Spleen (tissue), 11 donors: Measurements from ENCODE around the gene CTNNA2. TPM values are rescaled to one million over a fixed set of nuclear protein-coding genes. Genes with fewer than 3 reads are reported as not detected.

ENCODE experiments used
- DNase-seq: peaks from one replicate; pipeline ENCODE4 v3.0.0-alpha.2; 2020
- H3K27ac ChIP-seq, 8 donors: fragments of 200-600 bp; sonication (generic) in 7 of 8; 1 replicate in 4 of 8; 2 replicates in 4 of 8; pipeline versions ENCODE4 v1.5.0 to v1.8.0; 2016 to 2021; ENCODE audit warnings: inconsistent platforms in 4 of 8, mild to moderate bottlenecking in 4 of 8, moderate library complexity in 1 of 8
- H3K27me3 ChIP-seq, 7 donors: fragments of 200-600 bp; sonication (generic) in 6 of 7; replicated peaks in 1 of 7; 1 replicate in 4 of 7; 2 replicates in 3 of 7; pipeline versions ENCODE4 v1.5.0 to v1.8.0; 2016 to 2021; ENCODE audit warnings: inconsistent platforms in 3 of 7, mild to moderate bottlenecking in 1 of 7
- H3K36me3 ChIP-seq, 6 donors: fragments of 200-600 bp; sonication (generic) in 5 of 6; 1 replicate in 4 of 6; 2 replicates in 2 of 6; pipeline versions ENCODE4 v1.5.0 to v1.8.0; 2016 to 2021; ENCODE audit warnings: inconsistent platforms in 2 of 6
- H3K4me1 ChIP-seq, 6 donors: fragments of 200-600 bp; sonication (generic) in 5 of 6; 1 replicate in 3 of 6; 2 replicates in 3 of 6; pipeline versions ENCODE4 v1.5.0 to v1.8.0; 2016 to 2021; ENCODE audit warnings: inconsistent platforms in 3 of 6
- H3K4me3 ChIP-seq, 8 donors: fragments of 200-600 bp; sonication (generic) in 7 of 8; 1 replicate in 4 of 8; 2 replicates in 4 of 8; pipeline versions ENCODE4 v1.5.0 to v1.8.0; 2016 to 2021; ENCODE audit warnings: inconsistent platforms in 4 of 8, mild to moderate bottlenecking in 4 of 8, moderate library complexity in 2 of 8
- H3K9me3 ChIP-seq, 8 donors: fragments of 200-600 bp; sonication (generic) in 7 of 8; 1 replicate in 4 of 8; 2 replicates in 4 of 8; pipeline versions ENCODE4 v1.5.0 to v1.8.0; 2016 to 2021; ENCODE audit warnings: inconsistent platforms in 4 of 8
- POLR2A ChIP-seq, 3 donors: fragments of 450-650 bp; IDR thresholded peaks; one replicate each; pipeline ENCODE4 v1.5.1; 2017; ENCODE audit warnings: antibody characterized with exemption in 3 of 3, mild to moderate bottlenecking in 1 of 3
- POLR2AphosphoS5 ChIP-seq, 3 donors: sonication (generic); formaldehyde crosslinking; IDR thresholded peaks; one replicate each; pipeline ENCODE4 v1.5.1; 2017; ENCODE audit warnings: antibody characterized with exemption in 3 of 3
- WGBS, 5 donors: extraction: QIAGEN DNeasy Blood & Tissue Kit in 3 of 5; methylation state at CpG; one replicate each; pipeline versions ENCODE4 v1.1.5 to v1.1.7; 2013 to 2018; 5-methylcytosine and 5-hydroxymethylcytosine counted together
- intact Hi-C: fragments of 100-400 bp; cut with DNase I; formaldehyde crosslinking; loops from one replicate; pipeline ENCODE4 v1.15.0; 2023; ENCODE audit warnings: low total_unique reads
- polyA plus RNA-seq, 3 donors: library from polyadenylated mRNA; stranded (reverse); fragments of 200-250 nt; gene quantifications; one replicate each; pipeline ENCODE4 v1.2.1, GENCODE V29; 2013
- total RNA-seq, 7 donors: library from RNA; depleted of rRNA in 3 of 7; stranded (reverse); fragments of >200 nt in 3 of 7; fragmentation: NEBNext Ultra II Directional in 4 of 7; extraction: Animal tissue kit (Norgen Biotek cat#: 25700) in 4 of 7; gene quantifications; one replicate each; pipeline versions ENCODE4 v1.1.0 to v1.2.1, GENCODE V29; 2016 to 2021
- TF ChIP-seq, protein P1 (sequence below), 11 experiments: fragments of 200-600 bp in 7 of 11; fragments of 450-650 bp in 4 of 11; sonication (generic) in 4 of 11; IDR thresholded peaks in 8 of 11; conservative IDR thresholded peaks in 3 of 11; 1 replicate in 7 of 11; 2 replicates in 4 of 11; pipeline versions ENCODE4 v1.4.0 to v1.8.0; 2016 to 2021; ENCODE audit warnings: antibody characterized with exemption in 11 of 11, inconsistent platforms in 4 of 11, mild to moderate bottlenecking in 1 of 11
- donor health status: healthy with polysubstance abuse.
- donor health status: DM: no; HTN: no; CAD: no; lungs with moderate emphysema.
- donor health status: DM: no; HTN: no; CAD: no.
- donor health status: Bipolar disorder and iron deficiency.
- donor health status: healthy.
- donor health status: DM: no; HTN: no; CAD: no.
- donor health status: DM: yes; HTN: yes; CAD: no.

The CTNNA2 gene
- total and polyA plus RNA-seq, 10 donors: not detected

DNA sequence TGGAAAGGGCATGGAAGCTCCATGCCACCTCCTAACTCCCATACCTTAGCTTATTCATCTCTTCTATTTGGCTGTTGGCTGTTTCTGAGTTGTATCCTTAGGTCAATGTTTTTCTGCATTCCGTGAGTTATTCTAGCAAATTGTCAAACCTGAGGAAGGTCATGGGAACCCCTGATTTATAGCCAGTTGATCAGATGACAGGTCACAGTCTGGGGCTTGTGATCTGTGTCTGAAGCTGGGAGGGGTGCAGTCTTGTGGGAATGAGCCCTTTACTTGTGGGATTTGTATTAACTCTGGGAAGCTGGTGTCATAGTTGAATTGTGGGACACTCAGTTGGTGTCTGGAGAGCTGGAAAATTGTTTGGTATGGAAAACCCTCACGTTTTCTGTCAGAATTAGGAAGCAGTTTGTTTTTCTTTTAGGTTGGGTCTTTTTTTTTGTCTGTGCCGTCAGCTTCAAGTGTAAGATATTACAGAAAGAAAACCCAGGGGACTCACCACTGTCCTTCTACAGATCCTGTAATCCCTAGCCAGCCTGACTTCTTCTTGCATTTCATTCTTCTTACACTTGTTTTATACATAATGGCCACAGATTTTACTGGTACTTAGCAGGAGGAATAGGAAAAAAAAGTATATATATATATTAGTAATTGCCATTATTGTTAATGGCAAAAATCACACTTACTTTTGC lies 653.8 kb downstream of the CTNNA2 start:
- WGBS, 5 donors: 43 to 56% (median 50%) methylated on average over 3 of the region's 3 CpGs
- no peak overlapping the region for H3K4me3 ChIP-seq
- H3K9me3 ChIP-seq: peaks cover 0 to 3% (median 0%) of the 10 kb centered on the region in 8 donors
- no peak for TF ChIP-seq POLR2AphosphoS5 (IDR thresholded peaks at IDR 0.05)
- TF ChIP-seq POLR2A (IDR thresholded peaks at IDR 0.05): no peak
- TF ChIP-seq, protein P1, sequence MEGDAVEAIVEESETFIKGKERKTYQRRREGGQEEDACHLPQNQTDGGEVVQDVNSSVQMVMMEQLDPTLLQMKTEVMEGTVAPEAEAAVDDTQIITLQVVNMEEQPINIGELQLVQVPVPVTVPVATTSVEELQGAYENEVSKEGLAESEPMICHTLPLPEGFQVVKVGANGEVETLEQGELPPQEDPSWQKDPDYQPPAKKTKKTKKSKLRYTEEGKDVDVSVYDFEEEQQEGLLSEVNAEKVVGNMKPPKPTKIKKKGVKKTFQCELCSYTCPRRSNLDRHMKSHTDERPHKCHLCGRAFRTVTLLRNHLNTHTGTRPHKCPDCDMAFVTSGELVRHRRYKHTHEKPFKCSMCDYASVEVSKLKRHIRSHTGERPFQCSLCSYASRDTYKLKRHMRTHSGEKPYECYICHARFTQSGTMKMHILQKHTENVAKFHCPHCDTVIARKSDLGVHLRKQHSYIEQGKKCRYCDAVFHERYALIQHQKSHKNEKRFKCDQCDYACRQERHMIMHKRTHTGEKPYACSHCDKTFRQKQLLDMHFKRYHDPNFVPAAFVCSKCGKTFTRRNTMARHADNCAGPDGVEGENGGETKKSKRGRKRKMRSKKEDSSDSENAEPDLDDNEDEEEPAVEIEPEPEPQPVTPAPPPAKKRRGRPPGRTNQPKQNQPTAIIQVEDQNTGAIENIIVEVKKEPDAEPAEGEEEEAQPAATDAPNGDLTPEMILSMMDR (IDR thresholded peaks at IDR 0.05 in 8 of 11, conservative IDR thresholded peaks at IDR 0.05 in 3 of 11): no peak
- H3K36me3 ChIP-seq: no peaks in the 10 kb centered on the region
- H3K27ac ChIP-seq: no peak overlapping the region
- intact Hi-C loops: no loop called here
- no peaks in the 10 kb centered on the region for H3K4me1 ChIP-seq
- no peak for DNase-seq
- no peaks in the 10 kb centered on the region for H3K27me3 ChIP-seq

DNA sequence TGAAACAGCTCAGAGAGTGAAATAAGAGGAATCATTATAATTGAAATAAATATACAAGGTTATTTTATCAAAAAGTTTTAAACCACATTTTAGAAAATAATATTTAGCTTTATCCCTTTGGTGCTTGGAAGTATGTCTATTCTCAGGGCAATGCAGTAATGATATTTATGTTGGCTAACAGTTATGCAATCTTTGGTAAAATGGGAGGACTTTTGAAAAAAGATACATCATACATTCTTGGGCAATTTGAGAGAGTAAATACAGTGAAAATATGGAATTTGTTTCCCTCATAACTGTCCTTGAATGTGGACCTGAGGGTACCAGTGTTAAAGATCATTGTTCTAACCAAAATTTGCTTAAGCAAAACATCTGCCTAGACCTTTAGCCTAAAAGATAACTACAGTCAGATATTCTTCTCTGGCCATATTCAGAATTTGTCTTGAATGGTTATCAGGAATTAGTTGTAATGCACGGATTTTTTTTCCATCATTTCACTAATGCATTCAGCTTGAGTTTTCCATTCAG lies 654.5 kb downstream of the CTNNA2 start:
- peaks cover 0 to 3% (median 0%) of the 10 kb centered on the region in 8 donors for H3K9me3 ChIP-seq
- no peaks in the 10 kb centered on the region for H3K4me1 ChIP-seq
- H3K27me3 ChIP-seq: no peaks in the 10 kb centered on the region
- no peak overlapping the region for H3K27ac ChIP-seq
- 63 to 85% (median 72%) methylated on average over 1 of the region's 1 CpG for WGBS, 5 donors
- no peak for TF ChIP-seq POLR2AphosphoS5 (IDR thresholded peaks at IDR 0.05)
- TF ChIP-seq POLR2A (IDR thresholded peaks at IDR 0.05): no peak
- TF ChIP-seq, protein P1 (IDR thresholded peaks at IDR 0.05 in 8 of 11, conservative IDR thresholded peaks at IDR 0.05 in 3 of 11): no peak
- DNase-seq: no peak
- intact Hi-C loops: no loop called here
- H3K36me3 ChIP-seq: no peaks in the 10 kb centered on the region
- no peak overlapping the region for H3K4me3 ChIP-seq

DNA sequence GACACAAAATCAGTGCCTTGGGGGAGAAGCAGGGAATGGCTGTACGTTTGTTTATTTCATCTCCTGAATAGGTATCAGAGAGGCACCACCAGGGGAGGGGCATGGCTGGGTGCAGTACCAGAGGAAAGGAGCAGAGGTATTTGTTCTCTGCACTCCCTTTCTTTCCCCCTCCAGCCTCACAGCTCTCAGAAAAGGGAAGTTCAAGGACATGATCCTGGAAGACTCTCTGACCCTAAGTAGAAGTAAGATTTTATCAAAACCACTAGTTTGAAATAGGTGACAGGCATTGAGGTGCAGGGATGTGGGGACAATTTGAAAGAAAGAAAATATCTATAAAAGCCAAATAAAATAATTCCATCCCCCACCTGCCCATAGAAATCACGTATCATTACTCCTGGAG lies 655.2 kb downstream of the CTNNA2 start:
- intact Hi-C loops: no loop called here
- no peak for TF ChIP-seq POLR2A (IDR thresholded peaks at IDR 0.05)
- TF ChIP-seq POLR2AphosphoS5 (IDR thresholded peaks at IDR 0.05): no peak
- TF ChIP-seq, protein P1 (IDR thresholded peaks at IDR 0.05 in 8 of 11, conservative IDR thresholded peaks at IDR 0.05 in 3 of 11): no peak
- Histone ChIP-seq H3K36me3 (no peaks in the 10 kb centered on the region), H3K27ac (no peak overlapping the region), H3K4me1 (no peaks in the 10 kb centered on the region), H3K27me3 (no peaks in the 10 kb centered on the region), H3K9me3 (peaks cover 0 to 3% (median 0%) of the 10 kb centered on the region in 8 donors), H3K4me3 (no peak overlapping the region)
- DNase-seq: no peak
- 26 to 61% (median 43%) methylated on average over 2 of the region's 2 CpGs for WGBS, 5 donors

DNA sequence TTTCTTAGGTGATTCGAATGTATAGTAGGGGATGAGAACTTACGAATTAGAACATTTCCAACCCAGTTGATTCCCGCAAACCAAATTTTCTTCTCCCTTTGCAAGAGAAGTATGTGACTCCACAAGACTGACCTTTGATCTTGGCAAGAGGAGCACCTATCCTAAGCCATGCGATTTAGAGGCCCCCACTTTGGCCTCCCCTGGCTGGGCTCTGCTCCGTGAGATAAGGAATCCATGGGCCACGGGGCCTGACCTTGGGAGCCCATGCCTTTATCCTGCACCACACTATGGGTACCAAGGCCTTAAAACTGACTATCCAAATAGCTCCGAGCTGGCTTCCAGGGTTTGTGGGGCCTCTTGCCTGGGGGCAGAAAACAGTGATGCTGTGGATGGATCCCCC lies 656.0 kb downstream of the CTNNA2 start:
- 85 to 91% (median 89%) methylated on average over 5 to 7 of the region's 7 CpGs for WGBS, 5 donors
- Histone ChIP-seq H3K27me3 (no peaks in the 10 kb centered on the region), H3K4me1 (no peaks in the 10 kb centered on the region), H3K9me3 (peaks cover 0 to 7% (median 0%) of the 10 kb centered on the region in 8 donors), H3K27ac (no peak overlapping the region), H3K4me3 (no peak overlapping the region), H3K36me3 (no peaks in the 10 kb centered on the region)
- TF ChIP-seq POLR2AphosphoS5 (IDR thresholded peaks at IDR 0.05) (no peak), POLR2A (IDR thresholded peaks at IDR 0.05) (no peak)
- TF ChIP-seq, protein P1 (IDR thresholded peaks at IDR 0.05 in 8 of 11, conservative IDR thresholded peaks at IDR 0.05 in 3 of 11): no peak
- no peak for DNase-seq
- intact Hi-C loops: no loop called here
